GM18861 (cell line): ENCODE data around the gene SCT.
"Not testable (repeated sequence)": the region's sequence is repeated elsewhere in the genome, so short reads cannot be mapped to it uniquely, and the experiment has no call there.

ENCODE experiments used
- ATAC-seq: cut with Tn5 transposase; IDR thresholded peaks from one replicate; pipeline ENCODE4 v1.9.1; 2021; ENCODE audit not compliant: unreplicated experiment

The SCT gene

GRCh38 chr11:626475-627307 lies at the start of gene SCT:
SCT (minus strand) TSS chr11:627181; CDS start chr11:627143, 38 bp downstream.
- ATAC-seq: no peak

- ATAC-seq: no peak
These were observed 47.4 kb upstream of the SCT start for GRCh38 chr11:674406-674805.

DNA sequence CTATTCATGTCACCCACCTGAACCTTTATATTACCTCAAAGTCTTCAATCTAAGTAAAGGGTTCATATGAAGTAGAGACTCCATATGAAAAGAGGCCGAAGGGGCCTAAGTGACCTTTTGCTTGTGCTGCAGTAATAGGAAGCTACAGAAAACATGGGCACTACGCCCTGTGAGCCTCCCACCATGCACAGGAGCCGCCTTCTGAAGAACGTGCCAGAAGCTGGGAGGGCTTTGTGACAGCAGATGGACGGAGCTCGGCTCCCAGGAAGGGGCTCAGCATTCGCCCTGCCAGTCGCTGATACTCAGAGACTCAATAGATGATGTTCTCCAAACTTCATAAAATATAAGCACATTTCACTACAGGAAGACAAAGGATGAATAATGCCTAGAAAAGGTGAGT lies 46.9 kb upstream of the SCT start:
- ATAC-seq: no peak

DNA sequence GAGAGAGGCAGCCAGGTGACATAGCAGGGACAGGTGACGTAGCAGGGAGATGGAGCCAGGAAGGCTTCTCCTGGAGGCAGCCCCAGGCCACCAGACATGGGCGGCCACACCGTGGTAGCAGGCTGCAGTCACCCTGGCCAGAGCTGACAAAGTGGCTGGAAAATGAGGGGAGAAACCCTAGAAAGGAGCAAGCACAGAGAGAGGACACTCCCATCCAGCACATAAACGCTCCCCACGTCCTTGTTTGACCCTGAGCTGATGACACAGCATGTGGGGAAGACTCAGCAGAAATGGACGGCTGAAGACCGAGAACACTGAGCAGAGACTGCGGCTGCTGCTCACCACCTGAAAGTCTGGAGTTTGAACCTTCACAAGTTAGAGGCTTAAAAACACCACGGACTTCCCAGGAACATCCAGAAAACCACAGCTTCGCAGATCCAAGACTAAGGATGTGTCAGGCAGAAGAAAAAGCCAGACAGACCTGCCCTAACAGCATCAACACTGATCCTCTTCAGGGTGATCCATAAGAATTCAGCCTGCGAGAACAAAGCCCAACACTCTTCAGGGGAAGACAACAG lies 38.8 kb upstream of the SCT start:
- ATAC-seq: no peak

- ATAC-seq: no peak
These were observed 38.2 kb upstream of the SCT start for GRCh38 chr11:665062-665703.

DNA sequence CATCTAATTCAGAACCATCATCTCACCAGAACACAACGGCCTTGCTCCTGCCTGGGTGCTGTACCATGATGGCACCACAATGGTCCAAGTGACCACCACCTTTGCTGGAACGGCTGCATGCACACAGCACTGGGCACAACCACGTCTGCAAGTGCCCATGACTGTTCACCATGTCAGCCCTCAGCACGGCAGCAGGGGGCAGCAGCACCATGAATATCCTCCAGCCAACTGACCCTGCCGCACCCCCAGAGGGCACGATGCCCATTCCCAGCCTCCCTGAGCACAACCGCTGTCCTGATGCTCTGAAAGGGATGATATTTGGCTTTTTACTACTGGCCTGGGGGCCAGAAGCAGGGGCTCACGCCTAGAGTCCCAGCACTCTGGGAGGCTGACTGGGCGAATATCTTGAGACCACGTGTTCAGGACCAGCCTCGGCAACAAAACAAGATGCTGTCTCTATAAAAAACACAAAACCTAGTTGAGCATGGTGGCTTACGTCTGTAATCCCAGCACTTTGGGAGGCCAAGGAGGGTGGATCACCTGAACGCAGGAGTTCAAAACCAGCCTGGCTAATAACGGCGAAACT lies 35.8 kb upstream of the SCT start:
- ATAC-seq: no peak

- ATAC-seq: no peak
These were observed 33.9 kb upstream of the SCT start for GRCh38 chr11:660681-661444.

DNA sequence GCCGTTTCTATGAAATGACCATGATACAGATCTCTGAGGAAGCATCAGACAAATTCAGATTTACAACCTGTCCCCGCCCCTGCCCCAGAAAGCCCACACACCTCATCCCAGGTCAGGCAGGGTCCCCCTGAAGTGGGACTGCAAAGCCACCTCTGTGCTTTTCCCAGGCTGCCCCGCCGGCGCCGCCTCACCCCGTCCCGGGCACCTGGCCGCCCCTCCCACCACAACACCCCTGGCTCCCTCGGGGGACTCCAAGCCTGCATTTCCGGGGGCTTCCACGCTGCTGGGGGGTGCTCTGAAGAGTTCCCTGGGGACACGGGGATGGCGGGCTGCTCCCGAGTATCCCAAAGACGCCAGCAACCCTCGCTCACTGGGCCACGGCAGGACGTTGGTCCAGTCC lies 33.3 kb upstream of the SCT start:
- ATAC-seq: no peak

DNA sequence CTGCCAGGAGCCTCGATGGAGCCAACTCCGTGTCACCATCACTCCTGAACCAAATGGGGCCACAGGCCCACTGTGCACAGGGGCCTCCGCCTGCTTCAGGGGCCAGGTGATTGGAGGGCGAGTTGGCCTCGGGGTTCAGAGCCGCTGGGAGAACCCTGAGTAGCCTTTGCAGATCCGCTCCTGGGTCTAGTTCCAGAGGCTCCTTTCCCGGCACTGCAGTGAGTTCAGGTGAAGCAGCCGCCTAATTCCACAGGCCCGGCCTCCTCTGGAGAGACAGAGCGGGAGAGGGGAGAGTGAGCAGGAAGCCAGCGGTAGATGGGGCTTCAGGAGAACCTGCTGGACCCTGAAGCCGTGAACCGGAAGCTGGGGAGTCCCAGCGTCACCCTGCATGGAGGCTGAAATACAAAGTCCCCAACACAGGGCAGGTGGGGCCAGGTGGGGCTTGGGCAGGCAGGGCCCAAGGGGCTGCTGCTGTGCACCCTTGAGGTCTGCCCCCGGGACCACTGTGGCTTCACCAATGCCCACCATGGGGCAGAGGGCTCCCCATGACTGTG lies 32.6 kb upstream of the SCT start:
- ATAC-seq: no peak

GRCh38 chr11:657691-658126 lies 30.7 kb upstream of the SCT start:
- ATAC-seq: no peak

GRCh38 chr11:656866-657265 lies 29.9 kb upstream of the SCT start:
- no peak for ATAC-seq

DNA sequence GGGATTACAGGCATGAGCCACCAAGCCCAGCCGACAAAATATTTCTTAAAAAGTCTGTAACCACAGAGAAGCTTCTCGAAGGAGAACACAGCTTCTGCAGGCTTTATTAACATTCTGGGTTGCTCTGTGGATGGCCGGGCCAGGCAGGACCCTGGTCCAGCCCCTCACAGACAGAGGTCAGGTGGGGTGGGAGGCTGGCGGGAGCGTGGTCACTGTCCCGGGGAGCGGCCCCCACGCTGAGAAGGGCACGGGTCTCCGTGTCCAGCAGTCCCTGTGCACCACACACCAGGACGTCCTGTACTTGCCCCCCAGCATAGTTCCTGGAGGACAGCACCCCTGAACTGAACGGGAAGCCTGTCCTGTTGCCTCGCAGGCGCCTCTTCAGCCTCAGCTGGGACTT lies 29.4 kb upstream of the SCT start:
- no peak for ATAC-seq

DNA sequence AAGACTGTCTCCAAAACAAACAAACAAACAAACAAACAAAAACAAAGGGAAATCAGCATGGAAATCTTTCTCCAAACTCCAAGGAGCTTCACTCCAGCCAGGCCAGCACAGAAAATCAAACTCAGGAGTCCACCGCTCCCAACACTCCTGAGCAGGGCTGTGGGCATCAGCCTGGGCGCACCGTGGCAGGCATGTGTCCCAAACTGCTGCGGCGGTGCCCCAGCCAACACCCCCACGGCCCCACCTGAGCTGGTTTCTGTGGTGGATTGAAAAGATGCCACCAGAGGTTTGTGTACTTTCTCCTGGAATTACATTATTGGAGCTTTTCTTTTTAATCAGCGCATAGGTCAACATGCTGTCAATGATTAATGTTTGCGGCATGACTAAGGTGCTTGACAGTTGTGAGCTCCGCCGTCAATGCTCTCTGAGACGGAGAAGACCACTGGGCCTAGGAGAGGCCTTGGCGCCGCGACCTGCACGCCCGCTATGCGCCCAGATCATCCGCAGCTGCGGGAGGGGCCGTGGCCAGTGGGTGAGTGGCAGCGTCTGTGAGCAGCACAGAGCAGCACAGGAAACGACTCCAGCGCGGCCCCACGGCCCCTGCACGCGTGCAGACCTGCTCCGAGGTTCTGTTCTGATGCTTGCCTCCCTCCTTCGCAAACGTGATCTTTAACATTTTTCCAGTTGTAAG lies 28.2 kb upstream of the SCT start:
- ATAC-seq: no peak

- ATAC-seq: not testable (repeated sequence)
These were observed 27.5 kb upstream of the SCT start for GRCh38 chr11:654444-654843.

GRCh38 chr11:653837-654236 lies 26.9 kb upstream of the SCT start:
- ATAC-seq: no peak

- not testable (repeated sequence) for ATAC-seq
These were observed 26.2 kb upstream of the SCT start for GRCh38 chr11:653136-653535.

- ATAC-seq: no peak
These were observed 23.5 kb upstream of the SCT start for GRCh38 chr11:650482-650881.

DNA sequence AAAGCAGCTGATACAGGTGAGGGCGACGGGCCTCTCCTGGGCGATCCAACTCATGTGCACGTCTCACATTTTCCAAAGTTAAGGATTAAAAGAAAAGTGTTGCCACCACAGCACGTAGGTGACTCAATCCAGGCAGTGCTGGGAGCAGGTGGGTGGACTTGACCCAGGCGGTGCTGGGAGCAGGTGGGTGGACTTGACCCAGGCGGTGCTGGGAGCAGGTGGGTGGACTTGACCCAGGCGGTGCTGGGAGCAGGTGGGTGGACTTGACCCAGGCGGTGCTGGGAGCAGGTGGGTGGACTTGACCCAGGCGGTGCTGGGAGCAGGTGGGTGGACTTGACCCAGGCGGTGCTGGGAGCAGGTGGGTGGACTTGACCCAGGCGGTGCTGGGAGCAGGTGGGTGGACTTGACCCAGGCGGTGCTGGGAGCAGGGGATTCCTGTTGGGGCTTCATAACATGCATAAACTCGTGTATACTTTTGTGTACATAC lies 20.7 kb upstream of the SCT start:
- not testable (repeated sequence) for ATAC-seq

DNA sequence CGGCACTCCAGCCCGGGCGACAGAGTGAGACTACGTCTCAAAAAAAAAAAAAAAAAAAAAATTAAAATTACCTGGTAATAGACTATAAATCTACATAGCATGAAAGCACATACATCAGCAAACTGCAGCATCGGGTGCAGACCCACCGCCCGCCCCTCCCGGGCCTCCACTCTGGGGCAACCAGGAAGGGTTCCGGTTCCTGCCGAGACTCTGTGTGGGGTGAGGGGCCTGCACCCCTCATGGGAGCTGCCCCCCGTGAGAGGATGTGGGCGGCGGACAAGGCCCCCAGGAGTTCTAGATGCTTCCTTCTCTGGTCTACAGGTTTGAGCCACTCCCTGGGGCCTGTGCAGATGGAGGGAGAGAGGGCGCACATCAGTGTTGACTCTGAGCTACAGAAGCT lies 19.2 kb upstream of the SCT start:
- ATAC-seq: no peak

DNA sequence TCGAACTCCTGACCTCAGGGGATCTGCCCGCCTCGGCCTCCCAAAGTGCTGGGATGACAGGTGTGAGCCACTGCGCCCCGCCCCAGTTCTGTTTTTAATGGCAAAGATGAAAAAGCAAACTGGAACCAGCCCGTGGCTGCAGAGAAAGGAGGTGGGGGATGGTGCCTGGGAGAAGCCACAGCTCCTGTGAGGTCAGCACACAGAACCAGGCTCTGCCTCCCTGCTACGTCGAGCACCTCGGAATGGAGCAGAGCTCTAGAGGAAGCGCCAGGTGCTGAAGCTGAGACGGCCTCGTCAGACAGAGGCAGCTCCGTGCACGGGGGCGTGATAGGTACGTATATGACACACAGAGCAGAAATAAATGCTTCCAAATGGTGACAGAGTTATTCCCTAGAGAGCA lies 18.6 kb upstream of the SCT start:
- ATAC-seq: no peak
